GM21390 (cell line): Measurements from ENCODE around the gene IL17RD.

Experiments used
- ATAC-seq: cut with Tn5 transposase; IDR thresholded peaks from one replicate; pipeline ENCODE4 v1.9.1; 2021; ENCODE audit not compliant: unreplicated experiment

The IL17RD gene

DNA sequence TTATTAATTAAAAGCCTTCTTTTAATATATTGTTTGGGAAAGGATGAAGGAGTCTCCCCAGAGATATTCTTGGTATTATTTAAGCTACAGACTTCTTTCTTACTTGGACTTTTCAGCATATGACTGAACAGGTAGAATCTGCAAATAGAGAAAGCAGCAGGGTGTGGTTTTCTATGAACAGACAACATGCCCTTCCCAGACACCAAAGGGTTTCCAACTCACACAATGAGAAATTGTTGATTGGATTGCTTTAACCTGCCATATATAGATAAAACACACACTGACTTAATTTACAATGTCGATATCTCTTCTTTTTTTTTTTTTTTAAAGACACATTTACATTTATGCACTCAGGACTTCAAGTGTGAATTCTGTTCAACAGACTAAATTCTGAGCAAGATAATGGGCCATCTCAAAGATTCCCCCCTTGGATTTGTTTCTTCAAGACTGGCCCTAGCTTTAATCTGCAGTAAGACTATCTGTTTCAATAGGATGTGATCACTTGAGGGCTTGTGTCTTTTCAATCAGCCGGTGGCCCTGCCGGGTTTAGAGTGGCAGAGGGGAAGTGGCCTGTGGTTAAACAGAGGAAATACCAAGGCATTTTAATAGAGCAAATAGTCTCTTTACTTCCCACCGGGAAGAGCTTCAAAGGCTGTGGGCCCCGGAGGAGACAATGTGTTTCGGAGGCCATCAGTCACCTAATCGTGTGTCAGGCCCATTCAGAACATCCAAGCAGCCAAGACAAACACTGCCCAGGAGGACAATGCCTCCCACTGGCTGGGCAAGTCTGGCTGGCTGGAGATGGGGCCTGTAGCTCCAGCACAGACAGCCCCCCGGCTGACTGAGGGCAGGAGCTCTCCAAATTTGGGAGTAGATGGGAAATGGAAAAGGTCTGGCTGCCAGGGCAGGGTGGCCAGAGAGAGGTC lies 6.1 kb downstream of the IL17RD start:
- ATAC-seq = no peak

DNA sequence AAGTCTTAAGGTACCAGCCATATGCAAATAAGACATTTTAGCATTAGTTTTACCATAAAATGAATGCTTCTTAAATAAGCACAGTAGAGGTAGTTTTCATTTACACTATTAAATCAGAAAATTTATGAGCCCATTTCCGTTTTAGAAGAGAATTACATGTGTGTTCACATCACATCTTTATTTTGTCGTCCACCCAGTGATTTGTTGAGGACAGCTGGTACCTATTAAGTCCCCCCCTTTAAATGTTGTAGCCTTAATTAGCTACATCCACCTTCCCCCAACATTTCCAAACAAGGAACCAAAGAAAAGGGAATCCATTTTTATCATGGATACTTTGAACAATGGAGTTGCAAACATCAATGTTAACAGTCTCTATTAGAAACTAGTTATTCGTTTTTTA lies 6.8 kb downstream of the IL17RD start:
- ATAC-seq = no peak

DNA sequence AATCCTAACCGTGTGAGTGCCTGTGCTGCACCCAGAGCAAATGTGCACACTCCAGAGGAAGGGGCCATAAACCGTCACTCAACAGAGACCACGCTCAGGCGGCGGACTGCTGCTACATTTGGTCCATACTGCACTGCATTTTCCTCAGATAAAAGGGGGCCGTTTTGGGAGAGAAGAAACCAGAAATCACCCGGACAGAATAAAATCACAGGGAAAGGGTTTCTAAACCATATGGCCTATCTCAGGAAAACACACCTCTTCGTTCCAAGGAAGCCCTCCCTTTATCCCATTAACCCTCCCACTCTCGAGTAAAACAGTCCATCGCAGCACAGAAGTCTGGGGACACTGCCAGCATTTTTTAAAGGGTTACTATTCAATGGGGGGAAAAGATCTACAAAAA lies 7.6 kb downstream of the IL17RD start:
- ATAC-seq = no peak

DNA sequence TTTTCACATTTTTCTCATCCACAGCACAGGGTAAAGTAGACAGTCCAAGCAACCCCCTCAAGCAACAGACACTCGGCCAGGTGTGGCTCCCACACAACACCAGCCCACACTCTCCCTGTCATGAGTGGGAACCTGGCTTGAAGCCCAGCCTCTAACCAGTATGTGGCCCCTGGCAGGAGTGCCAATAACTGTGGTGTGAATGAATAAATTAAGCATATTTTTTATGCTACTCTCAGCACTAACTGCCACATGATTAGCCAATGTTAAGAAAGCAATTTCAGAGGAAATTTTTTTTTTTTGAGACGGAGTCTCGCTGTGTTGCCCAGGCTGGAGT lies 9.9 kb downstream of the IL17RD start:
- ATAC-seq = no peak

DNA sequence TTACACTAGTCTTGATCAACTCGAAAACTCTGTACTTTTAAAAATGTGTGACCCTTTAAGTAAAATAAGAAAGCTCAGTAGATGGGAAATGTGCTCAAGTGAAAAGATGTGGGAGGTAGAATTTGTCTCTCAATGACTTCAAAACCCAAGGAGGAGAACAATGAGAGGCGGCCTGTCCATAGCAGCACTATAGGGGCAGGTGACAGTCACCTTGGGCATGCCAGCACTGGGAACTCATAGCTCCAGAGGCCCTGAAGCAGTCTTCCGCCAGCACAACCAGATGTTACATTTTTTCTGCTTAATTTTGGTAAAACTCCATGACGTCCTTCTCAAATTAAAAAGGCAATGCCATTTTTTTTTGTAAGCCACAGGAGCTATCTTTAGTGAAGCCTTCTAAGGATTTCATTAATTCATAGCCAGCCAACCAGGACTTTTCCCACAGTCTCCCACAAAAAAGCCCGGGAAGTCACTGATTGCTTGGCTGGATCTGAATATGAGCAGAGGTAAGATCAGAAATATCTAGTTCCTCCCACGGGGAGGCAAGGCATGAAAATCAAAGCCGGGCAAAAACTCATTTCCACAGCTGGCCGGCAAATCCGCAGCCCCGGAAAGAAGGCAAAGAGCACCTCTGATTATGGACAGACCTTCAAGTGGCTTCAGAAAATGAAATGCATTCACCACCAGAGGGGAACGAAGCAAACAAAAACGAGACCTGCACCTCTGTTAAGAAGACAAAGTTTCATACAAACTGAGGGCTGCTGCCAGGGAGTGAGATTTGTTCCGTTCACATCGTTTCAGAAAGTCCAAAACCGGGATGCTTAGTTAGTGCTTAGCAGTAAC lies 10.5 kb downstream of the IL17RD start:
- ATAC-seq = no peak

DNA sequence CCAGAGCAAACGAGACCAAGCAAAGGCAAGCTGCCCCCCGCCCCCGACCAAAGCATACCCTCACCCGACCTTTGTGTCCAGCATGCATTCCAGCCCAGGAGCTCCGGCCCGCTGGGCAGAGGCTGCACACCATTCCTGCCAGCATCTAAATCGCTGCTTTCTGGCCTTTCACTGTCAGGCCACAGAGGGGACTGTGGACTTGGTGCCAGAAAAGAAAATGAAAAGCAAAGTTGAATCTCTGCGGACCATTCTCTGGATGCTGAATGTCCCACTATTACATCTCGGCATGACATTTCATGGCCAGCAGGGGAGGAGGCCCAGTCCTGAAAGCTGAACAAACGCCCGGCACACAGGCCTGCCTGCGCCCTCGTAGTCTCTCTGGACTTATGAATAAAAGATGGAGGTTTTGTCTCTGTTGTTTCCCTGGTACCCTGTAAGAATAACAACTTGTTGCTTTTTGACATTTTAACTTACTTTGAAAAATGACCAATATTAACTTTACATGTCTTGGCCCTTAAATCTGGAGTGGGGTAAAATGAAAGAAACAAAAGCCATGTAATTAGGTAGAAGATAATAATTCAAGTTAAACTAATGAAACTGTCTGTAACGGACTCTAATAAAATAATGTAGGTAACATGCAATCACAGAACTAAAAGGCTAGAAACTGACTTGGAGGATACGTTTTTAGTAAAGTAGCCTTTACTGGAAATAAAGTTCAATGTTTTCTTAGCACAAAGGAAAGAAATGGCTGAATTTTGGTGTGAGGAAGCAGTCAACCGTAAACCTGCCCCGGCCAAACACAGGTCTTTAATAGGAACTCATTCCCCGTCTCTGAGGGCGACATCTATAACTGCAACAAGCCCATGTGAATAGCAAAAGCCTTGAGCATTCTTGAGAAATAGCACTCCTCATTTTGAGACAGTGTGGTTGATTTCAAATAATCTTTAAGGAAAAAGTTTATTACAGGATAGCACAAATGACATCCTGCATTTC lies 12.7 kb downstream of the IL17RD start:
- ATAC-seq = no peak

DNA sequence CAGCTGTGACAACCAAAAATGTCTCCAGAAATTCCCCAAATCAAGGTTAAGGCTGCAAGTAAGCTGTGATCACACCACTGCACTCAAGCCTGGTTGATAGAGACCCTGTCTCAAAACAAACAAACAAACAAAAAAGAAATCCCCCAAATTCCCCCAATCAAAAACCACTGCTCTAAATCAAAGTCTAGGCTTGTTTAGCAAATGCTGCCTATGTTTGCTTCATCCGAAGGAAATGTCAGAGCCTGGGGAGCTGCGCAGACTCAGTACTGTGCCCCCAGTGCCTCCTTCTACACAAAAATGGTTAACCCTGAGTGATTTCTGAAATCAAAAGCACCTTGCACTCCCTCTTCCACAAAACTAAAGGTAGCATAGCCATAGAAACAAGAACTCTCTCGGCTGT lies 13.4 kb downstream of the IL17RD start:
- ATAC-seq = no peak

DNA sequence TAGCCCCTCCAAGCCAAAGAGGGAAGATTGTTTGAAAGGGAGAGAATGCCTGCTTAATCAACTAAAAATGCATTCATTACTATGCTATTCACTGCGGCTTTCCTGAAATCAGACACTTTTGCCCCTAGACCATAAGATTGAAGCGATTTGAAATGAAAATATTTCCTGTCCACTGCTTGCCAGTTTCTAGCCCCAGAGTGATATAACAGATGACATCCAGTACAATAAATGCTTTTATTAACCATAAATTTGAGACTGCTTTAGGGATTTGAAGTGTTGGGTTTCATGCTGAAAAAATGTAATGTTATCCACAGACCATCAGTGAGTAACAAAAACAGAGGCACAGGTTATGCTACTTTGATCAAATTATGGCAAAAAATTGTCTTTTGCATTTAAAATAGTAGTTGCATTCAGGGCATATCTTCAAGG lies 14.1 kb downstream of the IL17RD start:
- no peak for ATAC-seq

DNA sequence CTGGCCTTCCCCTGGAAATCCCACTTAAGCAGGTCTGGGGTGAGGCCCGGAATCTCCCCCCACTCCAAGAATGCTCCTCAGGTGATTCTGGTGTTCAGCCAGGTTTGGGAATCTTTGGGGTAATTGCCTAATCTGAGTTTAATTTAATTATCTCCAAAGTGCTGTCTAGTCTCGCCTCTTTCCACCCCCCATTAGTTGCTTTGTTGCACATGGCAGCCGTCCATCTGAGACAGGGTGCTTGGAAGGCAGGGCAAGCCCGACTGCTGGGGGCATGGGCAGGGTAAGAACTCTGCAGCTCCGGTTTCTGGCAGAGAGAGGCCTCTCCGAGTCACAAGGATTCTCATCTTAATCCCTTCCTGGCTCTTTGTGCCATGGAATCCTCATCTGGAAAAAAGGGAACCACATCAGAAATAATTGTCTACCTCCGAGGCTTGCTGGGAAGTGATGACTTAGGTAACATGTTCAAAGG lies 15.0 kb downstream of the IL17RD start:
- no peak for ATAC-seq

DNA sequence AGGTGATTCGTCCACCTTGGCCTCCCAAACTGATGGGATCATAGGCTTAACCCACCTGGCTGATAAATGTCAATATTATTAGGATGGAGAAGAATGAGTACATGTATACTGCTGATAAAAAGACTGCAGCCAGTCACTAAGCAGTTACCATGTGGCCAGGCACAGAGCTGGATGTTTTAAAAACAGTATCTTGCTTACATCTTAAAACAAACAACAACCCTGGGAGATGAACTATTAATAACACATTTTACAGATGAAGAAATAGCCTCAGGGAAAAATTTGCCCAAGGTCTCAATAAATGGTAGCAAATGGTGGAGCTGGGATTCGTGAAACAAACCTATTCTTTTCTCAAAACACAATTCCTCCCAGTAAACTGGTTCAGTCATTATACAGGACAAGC lies 18.1 kb downstream of the IL17RD start:
- ATAC-seq = no peak

DNA sequence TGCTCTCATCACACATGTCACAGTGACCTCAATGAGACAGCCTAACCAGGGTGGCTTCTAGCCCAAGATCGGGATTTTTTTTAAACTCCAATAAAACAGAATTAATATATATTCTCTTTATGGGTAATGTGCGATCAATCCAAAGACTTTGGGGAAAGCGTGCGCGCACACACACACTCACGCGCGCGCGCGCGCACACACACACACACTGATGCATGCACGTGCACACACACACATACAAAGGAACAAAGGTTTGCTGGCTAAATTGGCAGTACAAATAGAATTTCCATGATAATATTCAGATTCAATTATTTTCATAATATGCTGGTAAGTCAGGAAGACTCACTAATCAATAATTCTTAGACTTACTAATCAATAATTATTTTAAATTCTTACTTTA lies 19.3 kb downstream of the IL17RD start:
- ATAC-seq = no peak

DNA sequence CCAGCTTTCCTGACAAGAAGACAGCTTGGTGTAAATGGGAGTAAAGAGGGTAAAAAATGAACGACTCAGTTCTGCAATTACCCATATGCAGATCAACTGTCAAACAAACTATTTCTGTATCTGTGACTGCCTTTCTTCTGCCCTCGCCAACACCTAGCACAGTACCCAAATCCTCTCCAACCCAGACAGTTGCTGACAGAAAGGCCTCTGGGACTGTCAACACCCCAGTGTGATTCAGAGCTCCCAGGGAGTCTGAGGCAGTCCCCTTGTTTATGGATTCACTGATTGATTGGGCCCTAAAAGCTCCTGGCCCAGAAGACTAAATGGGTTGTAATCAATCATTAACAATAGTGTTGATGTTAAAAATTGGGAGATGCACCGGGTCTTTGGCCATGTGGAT lies 20.2 kb downstream of the IL17RD start:
- ATAC-seq = no peak

DNA sequence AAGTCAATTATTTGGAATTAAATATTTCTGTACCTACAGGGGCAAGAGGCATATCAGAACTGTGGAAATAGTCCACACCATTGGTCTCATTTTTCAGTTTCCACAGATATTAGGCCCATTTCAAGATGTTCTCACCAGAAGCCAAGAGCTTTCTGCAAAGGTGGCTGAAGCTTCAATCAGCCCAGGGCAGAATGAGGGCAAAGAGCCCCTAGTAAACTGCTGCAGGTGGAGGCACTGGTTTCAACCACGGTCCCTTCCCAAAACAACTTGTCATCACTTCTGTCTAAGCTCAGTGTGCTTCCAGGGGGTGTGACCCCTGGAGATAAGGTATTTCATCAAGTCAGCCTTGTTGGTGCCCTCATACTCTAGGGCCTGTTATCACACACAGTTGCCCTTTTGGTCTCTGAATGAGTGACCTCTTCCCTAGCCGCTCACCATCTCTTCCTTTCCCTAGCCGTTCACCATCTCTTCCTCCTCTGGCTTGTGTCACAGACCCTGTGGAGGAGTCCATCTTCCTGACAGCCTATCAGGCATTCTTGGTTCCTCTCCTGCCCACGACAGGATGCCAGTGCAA lies 21.2 kb downstream of the IL17RD start:
- ATAC-seq = no peak

DNA sequence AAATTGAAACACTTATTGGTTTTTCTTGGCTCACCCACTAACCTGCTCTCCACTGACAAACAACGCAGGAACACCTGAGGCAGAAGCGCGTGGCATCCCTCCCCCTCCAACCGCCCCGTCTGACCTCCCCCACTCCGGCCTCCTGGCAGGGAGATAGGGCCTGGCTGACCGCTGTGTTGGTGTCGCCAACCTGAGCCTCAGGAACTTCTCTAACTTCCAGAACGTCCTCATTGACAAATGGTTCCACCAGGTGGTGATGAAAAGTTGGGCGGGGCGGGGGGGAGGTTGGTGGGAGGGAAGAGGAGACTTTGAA lies 22.8 kb downstream of the IL17RD start:
- no peak for ATAC-seq

DNA sequence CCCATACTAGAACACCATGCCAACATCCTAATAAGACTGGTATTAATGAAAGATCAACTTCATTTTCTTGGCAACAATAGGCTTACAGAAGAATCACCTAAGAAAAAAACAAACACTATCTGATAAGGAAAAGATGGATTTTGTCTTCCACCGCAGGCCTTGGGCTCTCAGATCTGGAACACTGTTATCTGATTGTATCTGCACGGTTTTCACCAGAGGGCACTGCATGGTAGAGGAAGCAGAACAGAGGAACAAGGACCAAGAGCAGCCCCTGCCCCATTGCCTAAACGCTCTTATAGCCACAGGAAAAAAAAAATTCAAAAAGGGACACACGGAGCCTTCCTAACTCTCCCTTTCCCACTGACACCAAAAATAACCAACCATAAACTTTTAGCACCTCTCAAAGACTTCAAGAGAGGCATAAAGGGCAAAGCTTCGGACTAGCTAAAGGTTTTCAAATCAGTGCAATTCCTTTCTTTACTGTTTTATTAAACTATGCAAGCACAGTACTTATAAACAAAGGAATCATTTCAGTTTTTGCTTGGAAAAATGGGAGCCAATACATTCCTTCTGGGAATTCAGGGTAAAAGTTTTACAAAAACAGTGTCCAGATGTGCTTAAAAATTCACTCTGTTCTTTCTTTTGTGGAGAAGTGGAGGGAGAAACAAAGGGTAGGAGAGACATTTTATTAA lies 23.3 kb downstream of the IL17RD start:
- ATAC-seq = no peak

DNA sequence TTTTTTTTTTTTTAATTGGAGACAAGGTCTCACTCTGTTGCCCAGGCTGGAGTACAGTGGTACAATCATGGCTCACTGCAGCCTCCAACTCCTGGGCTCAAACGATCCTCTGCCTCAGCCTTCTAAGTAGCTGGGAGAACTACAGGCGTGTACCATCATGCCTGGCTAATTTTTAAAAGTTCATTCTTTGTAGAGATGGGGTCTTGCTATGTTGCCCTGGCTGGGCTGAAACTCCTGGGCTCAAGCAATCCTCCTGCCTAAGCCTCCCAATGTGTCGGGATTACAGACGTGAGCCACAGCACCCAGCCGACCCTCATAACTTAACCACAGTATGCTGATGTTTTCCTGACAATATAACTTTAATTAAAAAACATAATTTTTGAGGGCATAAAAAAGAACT lies 24.3 kb downstream of the IL17RD start:
- no peak for ATAC-seq

DNA sequence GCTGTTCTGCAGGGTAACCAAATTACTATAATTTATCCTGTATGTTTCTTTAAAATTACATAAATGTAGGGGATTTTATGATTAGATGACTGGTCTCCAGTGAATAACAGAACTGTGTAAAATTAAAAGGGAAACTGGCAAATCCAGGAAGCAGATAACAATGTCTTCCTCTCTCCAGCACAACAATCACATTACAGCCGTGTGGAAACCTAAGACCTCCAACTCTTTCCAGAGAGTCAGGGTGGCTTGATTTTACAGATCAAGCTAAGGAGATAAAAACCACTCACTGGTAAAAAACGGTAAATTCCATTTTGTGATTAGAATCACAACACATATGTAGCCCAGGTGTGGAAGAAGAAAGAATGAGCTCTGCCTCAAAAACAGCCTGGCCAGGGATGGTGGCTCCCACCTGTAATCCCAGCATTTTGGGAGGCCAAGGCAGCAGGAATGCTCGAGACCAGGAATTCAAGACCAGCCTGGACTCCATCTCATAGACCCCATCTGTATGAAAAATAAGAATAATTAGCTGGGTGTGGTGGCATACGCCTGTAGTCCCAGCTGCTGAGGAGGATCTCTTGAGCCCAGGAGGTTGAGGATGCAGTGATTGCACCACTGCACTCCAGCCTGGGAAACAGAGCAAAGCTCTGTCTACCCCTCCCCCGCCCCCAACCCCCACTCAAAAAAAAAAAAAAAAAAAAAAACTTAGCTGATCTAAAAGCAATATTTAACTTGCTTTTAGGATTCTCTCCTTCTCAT lies 29.0 kb downstream of the IL17RD start:
- no peak for ATAC-seq

DNA sequence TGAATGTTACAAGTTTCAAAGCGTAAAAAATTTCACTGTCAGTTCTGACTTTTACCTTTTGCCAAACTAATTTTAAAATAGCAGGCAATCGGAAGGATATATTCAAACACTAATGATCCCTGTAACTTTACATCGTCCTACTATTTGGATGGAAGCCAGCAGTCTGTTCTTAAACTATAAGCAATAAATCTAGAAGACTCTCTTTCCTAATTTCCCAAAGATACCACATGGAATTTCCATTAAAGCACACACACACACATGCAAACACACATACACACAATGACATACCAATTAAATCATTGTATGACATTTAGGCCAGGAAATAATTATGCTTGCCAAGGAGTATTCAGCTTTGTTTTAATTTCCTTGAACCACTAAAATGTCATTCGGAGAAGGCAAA lies 32.0 kb downstream of the IL17RD start:
- no peak for ATAC-seq

DNA sequence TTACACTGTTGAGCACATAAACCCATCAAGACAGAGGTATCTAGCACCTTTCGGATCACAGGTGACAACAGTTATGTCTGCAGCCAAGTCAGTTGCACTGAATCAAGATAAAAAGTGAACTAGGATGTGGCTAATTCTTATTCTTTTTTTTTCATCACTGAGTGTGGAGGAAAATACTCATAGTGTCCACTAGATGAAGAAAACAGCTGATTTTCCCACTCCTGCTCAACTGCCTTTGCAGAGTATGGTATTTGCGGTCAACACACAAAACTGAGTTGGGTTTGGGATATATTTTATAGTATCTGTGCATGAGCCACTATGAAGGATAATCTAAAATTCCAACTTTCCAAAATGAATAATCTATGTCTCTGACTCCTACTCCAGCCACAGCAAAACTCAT lies 32.5 kb downstream of the IL17RD start:
- no peak for ATAC-seq

DNA sequence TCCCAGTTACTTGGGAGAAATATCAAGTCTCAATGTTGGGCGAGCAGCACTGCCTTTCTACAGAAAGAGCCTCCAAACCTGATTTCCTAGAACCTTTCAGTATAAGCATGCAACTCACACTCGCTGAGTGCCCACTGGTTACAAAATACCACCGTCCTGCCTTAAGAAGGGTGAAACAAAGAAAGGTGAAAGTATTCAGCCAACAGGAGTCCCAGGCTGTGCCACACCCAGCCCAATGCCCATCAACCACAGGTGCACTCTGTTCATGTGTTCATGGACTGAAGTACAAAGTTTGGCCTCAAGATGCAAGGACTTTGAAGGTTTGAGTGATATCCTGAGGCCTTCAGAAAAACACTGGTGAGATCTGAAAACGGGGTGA lies 34.0 kb downstream of the IL17RD start:
- ATAC-seq = no peak
